Stimulated activated naive CD8-positive, alpha-beta T cell treated with anti-CD3 and anti-CD28 coated beads, Interleukin-15, Interleukin-2, amounts not matched to agents 100 U/mL and 50 U/mL, for 24 hours (primary cell): ENCODE measurements around the gene OPRD1.
"Not testable (repeated sequence)": the region's sequence is repeated elsewhere in the genome, so short reads cannot be mapped to it uniquely, and the experiment has no call there.

ENCODE experiments used
- ATAC-seq: fragments of 150-1000 bp; cut with Tn5 transposase; one replicate; pipeline ENCODE4 v1.10.0; 2021
- DNase-seq: peaks from one replicate; pipeline ENCODE4 v3.0.0; 2021

Gene OPRD1

DNA sequence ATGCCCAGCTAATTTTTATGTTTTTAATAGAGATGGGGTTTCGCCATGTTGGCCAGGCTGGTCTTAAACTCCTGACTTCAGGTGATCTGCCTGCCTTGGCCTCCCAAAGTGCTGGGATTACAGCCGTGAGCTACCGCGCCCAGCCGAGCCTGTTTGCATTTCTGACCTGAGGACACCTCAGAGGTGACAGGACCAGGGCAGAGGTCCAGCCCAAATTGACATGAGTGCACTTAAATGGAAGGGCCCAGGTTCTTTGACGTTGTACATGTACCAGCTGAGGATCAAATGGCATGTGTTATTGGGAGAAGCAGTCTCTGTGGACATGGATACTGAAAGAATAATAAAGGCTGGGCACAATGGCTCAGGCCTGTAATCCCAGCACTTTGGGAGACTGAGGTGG is 35.2 kb downstream of the OPRD1 start:
- not testable (repeated sequence) for ATAC-seq, DNase-seq

DNA sequence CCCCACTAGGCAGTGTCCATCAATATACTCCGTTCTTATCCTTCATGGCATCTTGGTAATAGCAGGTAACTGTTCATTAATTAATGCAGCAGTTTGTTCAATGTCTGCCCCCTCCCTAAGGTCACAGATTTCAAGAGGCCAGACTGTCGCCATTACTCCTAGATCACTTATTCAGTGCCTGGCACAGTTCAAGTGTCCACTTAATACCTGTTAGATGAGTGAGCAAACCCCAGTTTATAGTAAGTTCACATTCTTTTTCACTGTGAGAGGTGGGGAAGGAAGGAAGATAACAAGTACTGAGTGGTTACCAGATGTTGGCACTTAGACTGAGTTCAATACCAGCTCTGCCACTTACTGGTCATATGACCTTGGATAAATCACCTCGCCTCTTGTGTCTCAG is 36.4 kb downstream of the OPRD1 start:
- DNase-seq = no peak
- ATAC-seq = no peak

DNA sequence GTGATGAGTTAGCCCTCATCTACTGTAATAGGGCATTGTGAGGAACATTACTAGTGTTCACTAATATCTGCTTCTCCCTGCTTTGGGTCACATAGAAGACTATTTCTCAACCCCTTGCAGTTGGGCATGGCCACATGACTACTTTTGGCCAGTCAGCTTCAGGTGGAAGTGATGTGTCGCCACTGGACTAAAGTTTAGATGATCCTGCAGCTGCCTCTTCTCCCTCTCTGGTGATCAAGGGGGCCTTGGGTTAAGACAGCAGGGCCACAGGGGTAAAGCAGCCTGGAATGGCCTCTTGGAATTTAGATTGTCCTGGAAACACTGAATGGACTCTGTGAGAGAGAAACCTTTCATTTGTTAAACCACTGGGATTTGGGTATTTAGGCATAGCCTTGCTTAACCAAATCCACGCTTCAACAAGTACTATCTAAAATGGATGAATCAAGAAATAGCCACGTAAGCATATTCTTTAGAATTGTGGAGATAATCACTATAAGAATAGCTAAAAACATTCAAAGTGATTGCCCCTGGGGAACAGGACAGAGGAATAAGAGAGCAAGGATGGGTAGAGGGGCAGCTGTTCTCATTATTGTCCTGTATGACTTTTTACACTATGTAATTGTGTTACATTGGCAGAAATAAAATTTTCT is 41.2 kb downstream of the OPRD1 start:
- DNase-seq = no peak
- no peak for ATAC-seq

DNA sequence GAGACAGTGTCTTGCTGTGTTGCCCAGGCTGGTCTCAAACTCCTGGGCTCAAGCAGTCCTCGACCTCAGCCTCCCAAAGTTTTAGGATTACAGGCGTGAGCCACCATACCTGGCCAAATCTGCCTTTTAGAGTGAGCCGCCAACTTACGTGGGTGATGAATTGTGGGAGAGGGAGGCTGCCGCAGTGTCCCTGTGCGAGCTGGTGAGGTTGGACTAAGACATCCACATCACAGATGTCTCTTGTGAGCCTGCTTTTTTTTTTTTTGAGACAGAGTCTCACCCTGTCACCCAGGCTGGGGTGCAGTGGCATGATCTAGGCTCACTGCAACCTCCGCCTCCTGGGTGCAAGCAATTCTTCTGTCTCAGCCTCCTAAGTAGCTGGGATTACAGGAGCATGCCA is 42.4 kb downstream of the OPRD1 start:
- not testable (repeated sequence) for ATAC-seq, DNase-seq

DNA sequence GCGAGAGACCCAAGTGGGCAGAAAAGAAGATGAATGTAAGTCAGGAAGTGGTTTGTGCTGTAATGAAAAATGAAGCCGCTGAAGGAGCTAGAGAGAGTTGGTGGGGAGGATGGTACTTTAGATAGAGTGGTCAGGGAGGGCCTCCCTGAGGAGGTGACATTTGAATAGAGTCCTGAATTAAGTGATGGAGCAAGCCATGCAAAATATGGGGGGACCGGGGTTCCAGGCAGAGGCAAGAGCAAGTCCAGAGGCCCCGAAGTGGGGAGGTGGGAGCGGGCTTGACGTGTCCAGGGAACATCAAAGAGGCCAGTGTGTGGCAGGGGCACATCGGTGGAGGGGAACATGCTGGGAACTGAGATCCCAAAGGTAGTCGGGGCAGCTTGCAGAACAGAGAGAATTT is 43.1 kb downstream of the OPRD1 start:
- ATAC-seq = peak; percentile 19

DNA sequence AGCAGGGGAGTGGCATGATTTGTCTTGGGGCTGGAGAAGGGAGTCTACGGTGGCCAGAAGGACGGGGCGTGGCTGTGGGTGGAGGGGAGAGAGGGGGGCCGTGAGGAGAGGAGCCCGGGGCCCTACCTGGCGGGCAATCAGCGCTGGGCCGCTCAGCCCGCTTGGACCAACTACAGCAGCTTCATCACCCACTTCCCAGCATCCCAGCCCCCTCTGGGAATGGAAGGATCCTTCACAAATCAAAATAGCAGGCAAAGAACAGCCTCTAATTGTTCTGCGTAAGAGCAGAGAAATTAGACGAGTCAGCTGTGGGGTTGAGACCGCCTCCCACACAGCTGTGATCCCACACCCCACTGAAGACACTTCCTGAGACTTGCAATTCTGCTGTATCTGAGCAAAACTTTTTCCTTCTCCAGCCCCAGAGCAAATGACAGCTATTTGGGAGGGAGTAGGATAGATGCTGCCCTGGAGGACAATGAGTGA is 43.5 kb downstream of the OPRD1 start:
- ATAC-seq (no peak), DNase-seq (no peak)

More for the DNA sequence above, 43.1 kb downstream of the OPRD1 start:
- no peak for DNase-seq

DNA sequence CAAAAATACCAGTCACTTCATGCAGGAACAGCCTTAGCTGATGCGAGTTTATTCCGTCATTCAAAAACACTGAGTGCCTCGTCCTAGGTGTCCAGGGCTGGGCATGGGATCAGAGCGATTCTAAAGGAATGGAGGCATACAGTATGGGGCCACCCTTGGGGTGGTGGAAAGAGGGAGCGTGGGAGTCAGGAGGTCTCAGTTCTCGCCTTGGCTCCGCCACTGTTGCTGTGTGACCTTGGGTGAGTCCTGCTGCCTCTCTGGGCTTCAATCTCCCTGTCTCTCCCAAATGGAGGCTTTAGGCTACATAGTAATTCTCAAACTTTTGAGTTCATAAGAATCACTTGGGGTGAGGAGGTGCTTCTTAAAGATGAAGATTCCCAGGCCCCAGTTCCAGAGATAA is 44.0 kb downstream of the OPRD1 start:
- ATAC-seq (no peak), DNase-seq (no peak)

DNA sequence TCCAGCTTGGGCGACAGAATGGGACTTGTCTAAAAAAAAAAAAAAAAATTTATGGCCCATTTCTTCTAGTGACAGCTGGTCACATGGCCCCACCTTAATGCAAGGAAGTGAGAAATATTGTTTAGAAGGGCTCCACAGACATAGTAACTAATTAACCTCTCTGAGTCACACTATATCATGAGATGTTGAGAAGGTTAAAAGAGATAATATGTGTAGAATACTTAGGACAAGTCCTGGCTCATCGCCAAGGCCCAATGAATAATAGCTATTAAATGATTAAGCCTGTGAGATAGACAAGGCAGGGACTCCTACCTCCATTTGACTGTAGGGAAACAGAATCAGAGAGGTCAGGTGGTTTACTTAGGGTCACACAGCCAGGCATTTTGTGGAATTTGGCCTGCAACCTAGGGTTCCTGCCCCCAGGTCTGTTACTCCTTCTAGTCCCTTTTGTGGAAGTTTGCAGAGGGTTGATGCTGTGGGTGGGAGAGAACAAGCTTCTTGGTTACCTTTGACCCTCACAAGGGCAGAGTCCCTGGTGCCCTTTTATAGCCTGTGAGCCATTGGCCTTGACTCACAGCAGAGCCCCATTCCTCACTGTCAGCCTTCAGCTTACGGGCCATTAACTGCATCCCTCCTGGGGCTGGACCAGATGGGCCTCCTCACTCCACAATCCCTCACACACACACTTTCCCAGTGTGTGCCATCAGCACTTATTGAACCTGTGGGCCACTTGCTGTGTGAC is 48.5 kb downstream of the OPRD1 start:
- ATAC-seq (peak; percentile 17), DNase-seq (no peak)

DNA sequence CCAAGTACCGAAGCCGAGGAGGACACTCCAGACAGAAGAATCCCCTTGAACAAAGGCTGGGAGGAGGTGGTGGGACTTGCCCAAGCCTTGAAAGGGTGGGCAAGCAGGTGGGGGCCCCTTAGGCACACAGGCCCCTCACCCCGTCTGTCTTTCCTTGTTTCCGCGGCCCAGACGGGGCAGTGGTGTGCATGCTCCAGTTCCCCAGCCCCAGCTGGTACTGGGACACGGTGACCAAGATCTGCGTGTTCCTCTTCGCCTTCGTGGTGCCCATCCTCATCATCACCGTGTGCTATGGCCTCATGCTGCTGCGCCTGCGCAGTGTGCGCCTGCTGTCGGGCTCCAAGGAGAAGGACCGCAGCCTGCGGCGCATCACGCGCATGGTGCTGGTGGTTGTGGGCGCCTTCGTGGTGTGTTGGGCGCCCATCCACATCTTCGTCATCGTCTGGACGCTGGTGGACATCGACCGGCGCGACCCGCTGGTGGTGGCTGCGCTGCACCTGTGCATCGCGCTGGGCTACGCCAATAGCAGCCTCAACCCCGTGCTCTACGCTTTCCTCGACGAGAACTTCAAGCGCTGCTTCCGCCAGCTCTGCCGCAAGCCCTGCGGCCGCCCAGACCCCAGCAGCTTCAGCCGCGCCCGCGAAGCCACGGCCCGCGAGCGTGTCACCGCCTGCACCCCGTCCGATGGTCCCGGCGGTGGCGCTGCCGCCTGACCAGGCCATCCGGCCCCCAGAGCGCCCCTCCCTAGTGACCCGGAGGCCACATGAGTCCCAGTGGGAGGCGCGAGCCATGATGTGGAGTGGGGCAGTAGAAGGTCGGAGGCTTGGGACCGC is 50.8 kb downstream of the OPRD1 start:
- DNase-seq = no peak
- ATAC-seq = no peak

DNA sequence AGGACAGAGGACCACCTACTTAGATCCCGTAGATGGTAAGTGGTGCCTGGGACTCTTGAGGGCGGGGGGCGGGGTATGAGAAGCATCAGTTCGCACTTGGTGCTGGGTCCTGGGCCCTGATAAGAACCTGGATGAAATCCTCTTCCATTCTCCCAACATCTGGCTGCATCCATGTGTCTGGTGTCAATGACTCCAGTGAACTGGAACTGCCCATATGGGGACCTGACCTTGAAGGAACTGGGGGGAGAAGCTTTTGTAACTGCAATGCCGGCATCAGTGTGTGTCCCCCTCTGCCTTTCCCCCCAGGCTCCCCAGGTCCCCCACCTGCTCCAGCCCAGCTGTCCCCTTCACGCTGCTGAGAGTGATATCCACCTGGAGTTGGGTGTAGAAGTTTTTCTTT is 52.7 kb downstream of the OPRD1 start:
- DNase-seq (no peak), ATAC-seq (no peak)

DNA sequence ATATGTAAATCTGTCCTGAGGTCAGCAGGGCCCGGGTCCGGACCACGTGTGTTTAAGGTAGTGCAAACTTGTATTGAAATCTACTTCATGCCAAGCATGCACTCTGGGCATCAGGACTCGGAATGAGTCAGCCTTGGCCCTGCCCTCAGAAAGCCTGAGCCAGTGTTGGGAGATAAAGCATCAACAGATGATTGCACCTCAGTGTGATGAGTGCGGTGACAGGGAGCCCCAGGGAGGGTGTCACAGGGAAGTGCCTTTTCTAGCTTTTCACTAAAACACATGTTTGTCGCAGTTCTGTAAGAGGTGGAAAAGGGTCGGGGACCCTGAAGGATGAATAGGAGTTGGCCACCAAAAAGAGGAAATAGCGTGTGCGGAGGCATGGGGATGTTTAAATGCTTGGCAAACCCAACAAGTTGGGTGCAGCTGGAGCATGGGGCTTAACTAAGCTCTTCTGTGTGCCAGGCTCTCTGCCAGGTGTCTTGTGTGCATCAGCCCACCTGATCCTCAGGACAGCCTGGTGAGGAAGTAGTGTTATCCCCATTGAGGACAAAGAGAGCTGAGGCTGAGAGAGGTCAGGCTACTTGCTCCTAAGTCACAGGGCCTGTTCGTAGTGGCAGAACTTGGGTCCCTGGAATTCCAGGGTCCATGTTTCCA is 54.2 kb downstream of the OPRD1 start:
- no peak for DNase-seq
- ATAC-seq = no peak

DNA sequence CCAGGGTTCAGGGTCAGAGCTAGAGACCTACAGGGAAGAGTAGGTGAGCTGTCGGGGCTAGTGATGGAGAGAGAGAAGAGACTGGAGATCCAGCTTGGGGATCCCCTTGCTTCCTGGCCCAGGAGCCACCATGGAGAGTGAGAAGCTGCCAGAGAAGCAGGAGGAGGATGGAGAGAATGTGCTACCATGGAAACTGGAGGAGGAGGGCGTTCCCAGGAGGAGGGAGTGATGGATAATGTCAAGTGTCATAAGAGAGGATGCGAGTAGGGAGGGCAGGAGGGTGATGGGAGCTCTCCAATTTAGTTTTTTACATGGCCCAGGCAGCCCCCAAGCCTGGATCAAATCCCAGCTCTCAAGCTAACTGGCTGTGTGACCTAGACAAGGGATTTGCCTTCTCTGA is 55.9 kb downstream of the OPRD1 start:
- ATAC-seq (no peak), DNase-seq (no peak)

DNA sequence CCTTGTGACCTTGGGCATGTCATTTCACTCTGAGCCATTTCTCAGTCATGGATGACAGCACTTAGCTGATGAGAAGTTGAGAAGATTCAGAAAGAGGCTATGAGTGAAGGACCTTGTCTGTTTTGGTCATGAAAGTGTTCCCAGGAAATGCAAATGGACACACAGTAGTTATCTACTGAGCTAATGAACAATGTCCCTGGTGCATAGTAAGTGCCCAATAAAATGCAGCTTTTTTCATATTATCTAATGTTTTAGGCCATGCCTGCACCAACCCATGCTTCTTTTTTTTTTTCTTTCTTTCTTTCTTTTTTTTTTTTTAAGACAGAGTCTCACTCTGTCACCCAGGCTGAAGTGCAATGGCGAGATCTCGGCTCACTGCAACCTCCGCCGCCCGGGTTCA is 58.0 kb downstream of the OPRD1 start:
- ATAC-seq (no peak), DNase-seq (no peak)

DNA sequence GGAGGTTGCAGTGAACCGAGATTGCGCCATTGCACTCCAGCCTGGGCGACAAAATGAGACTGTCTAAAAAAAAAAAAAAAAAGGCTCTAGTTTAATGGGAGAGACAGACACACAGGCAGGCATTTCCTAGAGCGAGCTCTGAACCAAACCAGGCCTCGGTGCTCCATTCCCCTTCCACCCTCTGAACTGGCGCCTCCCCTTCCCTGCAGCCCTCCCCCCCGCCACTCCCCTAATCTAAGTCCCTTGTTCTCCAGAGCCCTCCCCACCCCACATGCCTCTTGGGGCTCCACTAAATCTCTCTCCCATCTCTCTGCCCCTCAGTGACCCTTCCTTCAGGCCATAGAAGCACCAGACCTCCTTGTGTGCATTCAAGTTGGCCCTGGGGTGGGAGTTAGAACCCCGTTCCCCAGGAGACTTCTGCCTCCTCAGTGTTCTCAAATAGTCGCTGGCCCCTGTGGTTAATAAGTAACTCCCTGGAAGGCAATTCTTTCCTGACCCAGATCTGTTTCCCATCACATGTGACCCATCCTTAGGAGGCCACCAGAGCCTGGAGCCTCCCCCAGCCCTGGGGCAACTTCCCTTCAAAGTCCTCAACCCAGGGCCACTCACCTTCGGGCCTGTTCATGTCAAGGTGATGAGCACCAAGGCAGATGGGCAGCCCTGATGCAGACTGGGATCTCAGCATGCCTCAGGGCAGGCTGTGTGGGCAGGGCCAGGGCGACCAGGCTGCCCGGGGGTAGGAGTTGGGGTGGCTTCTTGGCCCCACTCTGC is 59.8 kb downstream of the OPRD1 start:
- ATAC-seq (no peak), DNase-seq (no peak)

DNA sequence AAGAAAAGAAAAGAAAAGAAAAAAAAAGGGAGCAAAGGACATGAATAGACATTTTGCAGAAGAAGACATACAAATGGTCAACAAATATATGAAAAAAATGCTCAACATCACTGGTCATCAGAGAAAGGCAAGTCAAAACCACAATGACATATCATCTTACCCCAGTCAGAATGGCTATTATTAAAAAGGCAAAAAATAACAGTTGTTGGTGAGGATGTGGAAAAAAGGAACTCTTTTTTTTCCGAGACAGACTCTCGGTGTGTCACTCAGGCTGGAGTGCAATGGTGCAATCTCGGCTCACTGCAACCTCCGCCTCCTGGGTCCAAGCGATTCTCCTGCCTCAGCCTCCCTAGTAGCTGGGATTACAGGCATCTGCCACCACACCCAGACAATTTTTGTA is 63.2 kb downstream of the OPRD1 start:
- not testable (repeated sequence) for ATAC-seq, DNase-seq

DNA sequence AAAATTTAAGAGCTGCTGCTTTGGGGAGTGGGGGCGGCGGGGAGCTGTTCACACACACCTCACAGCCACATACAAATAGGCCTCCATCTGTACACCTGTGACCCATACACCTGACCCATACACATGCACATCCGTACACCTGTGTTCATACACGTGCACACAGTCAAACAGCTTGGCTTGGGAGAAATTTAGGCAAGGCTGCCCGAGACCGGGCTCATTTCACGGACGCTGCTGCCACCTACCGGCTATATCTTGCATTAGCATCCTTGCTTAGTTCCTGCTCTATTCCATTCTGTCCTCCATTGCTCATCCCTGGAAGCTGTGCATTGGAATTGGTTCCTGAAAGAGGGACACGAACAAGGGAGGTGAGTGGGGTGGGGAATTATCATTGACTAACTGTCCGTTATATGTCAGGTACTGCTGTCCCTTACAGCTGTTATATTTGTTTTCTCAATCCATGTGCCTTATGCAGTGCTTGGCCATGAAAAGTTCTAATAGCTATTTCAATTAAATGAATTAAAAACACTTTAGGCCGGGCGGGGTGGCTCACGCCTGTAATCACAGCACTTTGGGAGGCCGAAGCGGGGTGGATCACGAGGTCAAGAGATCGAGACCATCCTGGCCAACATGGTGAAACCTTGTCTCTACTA is 65.3 kb downstream of the OPRD1 start:
- DNase-seq (peak; percentile 80), ATAC-seq (peak; percentile 72)

DNA sequence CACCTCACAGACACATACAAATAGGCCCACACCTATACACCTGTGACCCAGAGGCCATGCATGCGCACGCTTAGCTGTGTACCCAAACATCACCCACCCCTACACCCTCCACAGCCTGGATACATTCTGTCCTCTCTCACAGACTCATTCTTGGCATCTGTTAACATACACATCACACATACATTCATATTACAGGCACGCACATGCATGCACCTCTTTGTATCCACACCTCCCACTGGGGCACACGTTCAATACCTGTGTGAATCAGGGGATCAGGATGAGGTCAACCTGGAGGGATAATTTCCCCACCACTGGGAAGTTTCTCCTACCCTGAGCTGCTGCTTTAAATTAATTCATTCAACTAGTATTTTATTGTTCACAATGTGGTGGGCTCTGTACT is 66.8 kb downstream of the OPRD1 start:
- ATAC-seq = no peak
- no peak for DNase-seq

DNA sequence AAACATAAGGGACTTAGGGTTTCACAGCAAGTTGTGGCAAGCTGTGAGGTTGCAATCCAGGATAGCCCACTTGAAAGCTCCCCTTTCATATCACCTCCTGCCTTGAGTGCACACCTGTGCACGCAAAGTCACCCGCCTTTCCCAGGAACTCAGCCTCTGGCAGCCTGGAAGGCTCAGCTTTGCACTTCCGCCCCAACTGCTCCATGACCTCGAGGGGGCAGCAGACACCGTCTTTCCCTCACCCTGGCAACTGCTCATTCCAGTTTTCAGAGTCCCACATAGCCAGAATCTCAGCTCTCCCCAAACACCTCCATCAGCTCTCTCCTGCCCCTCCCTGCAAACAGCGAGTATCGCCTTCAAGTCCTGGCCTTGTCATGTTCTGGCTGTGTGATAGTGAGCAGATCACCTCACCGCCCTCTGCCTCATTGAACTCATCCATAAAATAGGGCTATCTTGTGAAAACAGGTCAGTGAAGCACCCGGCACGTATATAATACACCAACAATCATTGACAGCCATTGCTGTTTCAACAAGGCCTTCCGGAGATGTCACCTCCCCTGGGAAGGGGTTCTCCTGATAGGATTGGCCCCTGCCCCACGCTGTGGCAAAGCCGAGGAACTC is 70.1 kb downstream of the OPRD1 start:
- DNase-seq = peak; percentile 84
- ATAC-seq = peak; percentile 35

DNA sequence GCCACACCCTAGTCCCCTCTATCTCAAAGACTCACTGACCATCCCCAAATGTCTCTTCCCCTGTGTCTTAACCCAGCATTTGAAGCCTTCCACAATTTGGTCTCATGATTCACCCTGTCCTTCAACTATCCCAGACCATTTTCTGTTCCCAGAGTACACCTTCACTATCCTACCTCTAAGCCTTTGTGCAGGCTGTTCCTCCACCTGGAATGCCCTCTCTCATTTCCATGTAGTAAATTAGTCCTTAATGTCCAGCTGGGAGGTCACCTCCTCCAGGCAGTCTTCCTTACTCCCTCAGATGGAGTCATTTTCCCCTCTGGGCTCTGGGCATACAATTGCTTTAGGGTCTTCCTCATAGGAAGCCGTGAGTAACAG is 71.3 kb downstream of the OPRD1 start:
- ATAC-seq = no peak

DNA sequence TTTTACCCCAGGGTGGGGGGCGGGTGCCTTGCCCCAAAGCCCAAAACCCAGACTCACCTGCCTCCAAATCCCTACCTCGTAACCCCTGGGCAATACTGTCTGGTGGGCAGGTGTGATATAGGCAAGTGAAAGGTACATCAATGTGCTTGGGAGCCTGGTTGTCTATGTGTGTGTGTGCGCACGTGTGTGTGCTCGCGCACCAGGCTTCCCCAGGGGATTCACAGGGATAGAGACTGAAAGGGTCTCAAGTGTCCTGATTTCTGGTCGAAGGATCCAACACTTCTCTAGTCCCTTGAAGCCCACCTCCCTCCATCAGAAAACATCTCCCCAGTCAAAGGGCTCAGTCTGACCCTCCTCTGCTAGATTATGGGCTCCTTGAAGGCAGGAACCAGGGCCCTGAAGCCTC is 73.5 kb downstream of the OPRD1 start:
- no peak for DNase-seq
- no peak for ATAC-seq

More for the DNA sequence above, 71.3 kb downstream of the OPRD1 start:
- no peak for DNase-seq
